ENCODE data around the gene PCDHA6.
"Not testable (repeated sequence)": the region's sequence is repeated elsewhere in the genome, so short reads cannot be mapped to it uniquely, and the experiment has no call there.

PCDHA6 gene

GRCh38 chr5:140822969-140823368 is 4.8 kb upstream of the PCDHA6 start:
- DNase-seq = not testable (repeated sequence)

- no peak for DNase-seq
Observed at GRCh38 chr5:140823475-140823874, 4.3 kb upstream of the PCDHA6 start.

GRCh38 chr5:140828362-140828737 is 590 bp downstream of the PCDHA6 start:
- DNase-seq = no peak

- DNase-seq = not testable (repeated sequence)
Observed at GRCh38 chr5:140829511-140830501, 2.0 kb downstream of the PCDHA6 start.

GRCh38 chr5:140833993-140834392 is 6.2 kb downstream of the PCDHA6 start, which contains the start of gene PCDHA7:
TSS of gene PCDHA7 (plus strand) at chr5:140834269. CDS start at chr5:140834384, 115 bp downstream.
- no peak for DNase-seq

GRCh38 chr5:140834439-140835008 is 6.8 kb downstream of the PCDHA6 start:
- DNase-seq = not testable (repeated sequence)

- DNase-seq = no peak
Observed at GRCh38 chr5:140835622-140836510, 8.1 kb downstream of the PCDHA6 start.

GRCh38 chr5:140840978-140841962 is 13.5 kb downstream of the PCDHA6 start, which contains the start of gene PCDHA8:
TSS of gene PCDHA8 (plus strand) at chr5:140841187. CDS start at chr5:140841322, 135 bp downstream.
- DNase-seq = no peak

GRCh38 chr5:140842798-140843733 is 15.3 kb downstream of the PCDHA6 start:
- no peak for DNase-seq

- DNase-seq = not testable (repeated sequence)
Observed at GRCh38 chr5:140848139-140849102, 20.7 kb downstream of the PCDHA6 start, which contains the start of gene PCDHA9. TSS of gene PCDHA9 (plus strand) at chr5:140848382. CDS start at chr5:140848496, 114 bp downstream.

GRCh38 chr5:140849831-140850634 is 22.3 kb downstream of the PCDHA6 start:
- not testable (repeated sequence) for DNase-seq

- peak; percentile 56 to 67 for DNase-seq
Observed at GRCh38 chr5:140855772-140856674, 28.3 kb downstream of the PCDHA6 start, which contains the start of gene PCDHA10. TSS of gene PCDHA10 (plus strand) at chr5:140855897. CDS start at chr5:140856049, 152 bp downstream.

GRCh38 chr5:140857177-140857986 is 29.6 kb downstream of the PCDHA6 start:
- DNase-seq = no peak

GRCh38 chr5:140857987-140858240 is 30.2 kb downstream of the PCDHA6 start:
- DNase-seq = no peak

- no peak for DNase-seq
Observed at GRCh38 chr5:140862441-140863295, 34.9 kb downstream of the PCDHA6 start.

Data from NCI-H187 (cell line).